22Rv1 (cell line): ENCODE data around the gene RALGPS1.
"Not testable (repeated sequence)": the region's sequence is repeated elsewhere in the genome, so short reads cannot be mapped to it uniquely, and the experiment has no call there.

Source experiments
- H3K27ac ChIP-seq: fragments of 450-650 bp; 2 replicates; pipeline ENCODE4 v1.5.1; 2017
- CTCF ChIP-seq: fragments of 450-650 bp; IDR thresholded peaks from 2 replicates; pipeline ENCODE4 v1.5.1; 2017; ENCODE audit warnings: mild to moderate bottlenecking
- ZFX ChIP-seq: fragments of 450-650 bp; IDR thresholded peaks from 2 replicates; pipeline ENCODE4 v1.6.1; 2017; ENCODE audit warnings: antibody characterized with exemption, borderline replicate concordance

The RALGPS1 gene

GRCh38 chr9:127140181-127140580, 225.6 kb downstream of the RALGPS1 start:
- TF ChIP-seq CTCF (no peak), ZFX (no peak)
- H3K27ac ChIP-seq: no peak overlapping the region

GRCh38 chr9:127140842-127141675, 226.5 kb downstream of the RALGPS1 start:
- H3K27ac ChIP-seq: no peak overlapping the region
- TF ChIP-seq ZFX: no peak

GRCh38 chr9:127142291-127142690, 227.7 kb downstream of the RALGPS1 start:
- no peak for TF ChIP-seq ZFX
- no peak for TF ChIP-seq CTCF
- no peak overlapping the region for H3K27ac ChIP-seq

- TF ChIP-seq ZFX (no peak), CTCF (no peak)
These were observed 228.4 kb downstream of the RALGPS1 start for GRCh38 chr9:127142931-127143464.

GRCh38 chr9:127143920-127144465, 229.4 kb downstream of the RALGPS1 start:
- no peak overlapping the region for H3K27ac ChIP-seq
- TF ChIP-seq CTCF (no peak), ZFX (no peak)

More at GRCh38 chr9:127142931-127143464, 228.4 kb downstream of the RALGPS1 start:
- no peak overlapping the region for H3K27ac ChIP-seq

- TF ChIP-seq CTCF (no peak), ZFX (no peak)
- no peak overlapping the region for H3K27ac ChIP-seq
These were observed 230.3 kb downstream of the RALGPS1 start for GRCh38 chr9:127144670-127145445.

GRCh38 chr9:127146841-127147240, 232.3 kb downstream of the RALGPS1 start:
- H3K27ac ChIP-seq: not testable (repeated sequence)

GRCh38 chr9:127147251-127147650, 232.7 kb downstream of the RALGPS1 start:
- no peak for TF ChIP-seq ZFX
- no peak for TF ChIP-seq CTCF
- H3K27ac ChIP-seq: no peak overlapping the region
